SK-MEL-5 (cell line): ENCODE data around the gene CRY2. TPM values are rescaled to one million over a fixed set of nuclear protein-coding genes. Genes with fewer than 3 reads are reported as not detected.

Experiments
- DNase-seq: peaks from one replicate; pipeline ENCODE4 v3.0.0-alpha.2; 2016; ENCODE audit warnings: low read depth, low spot score
- in situ Hi-C: cut with HindIII; loops from 2 replicates; pipeline ENCODE4 v1.10.0; 2016; ENCODE audit warnings: low sequenced_read_pairs, high pct_unique_total_duplicates, low pct_unique_long_range_greater_than_20kb
- total RNA-seq: library from RNA; depleted of rRNA; stranded (reverse); fragments of >200 nt; shearing (Covaris generic); gene quantifications from 2 replicates; pipeline ENCODE4 v1.2.3, GENCODE V29; 2014

The CRY2 gene
- total RNA-seq, 1 experiment from 2014 or later: 5.4 TPM

GRCh38 chr11:45859661-45860140 is 12.4 kb downstream of the CRY2 start:
- in situ Hi-C loops: no loop called here
- no peak for DNase-seq

- no peak for DNase-seq
- in situ Hi-C loops: no loop called here
Measured at GRCh38 chr11:45860348-45860747, 13.1 kb downstream of the CRY2 start.

GRCh38 chr11:45860764-45861510 is 13.7 kb downstream of the CRY2 start:
- DNase-seq: no peak
- in situ Hi-C loops: no loop called here

- no peak for DNase-seq
- in situ Hi-C loops: no loop called here
Measured at GRCh38 chr11:45864041-45864440, 16.8 kb downstream of the CRY2 start.

GRCh38 chr11:45869551-45869950 is 22.3 kb downstream of the CRY2 start:
- in situ Hi-C loops: no loop called here
- DNase-seq: no peak

- DNase-seq: no peak
- in situ Hi-C loops: no loop called here
Measured at GRCh38 chr11:45870706-45871105, 23.4 kb downstream of the CRY2 start.

- in situ Hi-C loops: no loop called here
- no peak for DNase-seq
Measured at GRCh38 chr11:45871638-45872037, 24.4 kb downstream of the CRY2 start.

GRCh38 chr11:45872651-45873356 is 25.5 kb downstream of the CRY2 start:
- in situ Hi-C loops: no loop called here

GRCh38 chr11:45876401-45876800 is 29.1 kb downstream of the CRY2 start:
- no peak for DNase-seq
- in situ Hi-C loops: no loop called here

More at GRCh38 chr11:45872651-45873356, 25.5 kb downstream of the CRY2 start:
- peak; percentile 86 for DNase-seq

- in situ Hi-C loops: no loop called here
- no peak for DNase-seq
Measured at GRCh38 chr11:45877221-45877620, 29.9 kb downstream of the CRY2 start.

GRCh38 chr11:45877845-45878244 is 30.6 kb downstream of the CRY2 start:
- in situ Hi-C loops: no loop called here
- no peak for DNase-seq

- peak; percentile 33 for DNase-seq
- in situ Hi-C loops: no loop called here
Measured at GRCh38 chr11:45879803-45880686, 32.8 kb downstream of the CRY2 start.

GRCh38 chr11:45880772-45881570 is 33.7 kb downstream of the CRY2 start:
- in situ Hi-C loops: no loop called here
- no peak for DNase-seq

- in situ Hi-C loops: no loop called here
- DNase-seq: no peak
Measured at GRCh38 chr11:45881708-45882368, 34.6 kb downstream of the CRY2 start.

GRCh38 chr11:45884596-45885185 is 37.4 kb downstream of the CRY2 start:
- in situ Hi-C loops: no loop called here
- DNase-seq: no peak

- peak; percentile 40 for DNase-seq
- in situ Hi-C loops: no loop called here
Measured at GRCh38 chr11:45885274-45885920, 38.1 kb downstream of the CRY2 start, which contains the start of gene MAPK8IP1. Gene MAPK8IP1, plus strand, starts transcription at chr11:45885651. Its CDS starts 170 bp downstream, at chr11:45885821.
